Suprapubic skin (tissue), 4 donors: ENCODE results near the gene SRD5A1.

Experiments used
- CTCF ChIP-seq, 2 donors: fragments of 200-600 bp in 1 of 2; fragments of 450-650 bp in 1 of 2; sonication (generic) in 1 of 2; IDR thresholded peaks; one replicate each; pipeline ENCODE4 v1.5.1; 2016 to 2019; ENCODE audit warnings: antibody characterized with exemption in 2 of 2, mild to moderate bottlenecking in 1 of 2, moderate library complexity in 1 of 2
- POLR2A ChIP-seq, 2 donors: fragments of 450-650 bp; IDR thresholded peaks; one replicate each; pipeline ENCODE4 v1.6.1; 2017; ENCODE audit warnings: antibody characterized with exemption in 2 of 2, mild to moderate bottlenecking in 2 of 2, moderate library complexity in 2 of 2
- POLR2AphosphoS5 ChIP-seq, 3 donors: sonication (generic); formaldehyde crosslinking; IDR thresholded peaks; one replicate each; pipeline ENCODE4 v1.6.1; 2017; ENCODE audit warnings: antibody characterized with exemption in 3 of 3

GRCh38 chr5:6707852-6708251 lies 74.6 kb downstream of the SRD5A1 start:
- TF ChIP-seq POLR2A (IDR thresholded peaks at IDR 0.05) (no peak), CTCF (IDR thresholded peaks at IDR 0.05) (no peak), POLR2AphosphoS5 (IDR thresholded peaks at IDR 0.05) (no peak)
